Endometrial microvascular endothelial cells (primary cell): ENCODE results near the gene POMGNT1. TPM values are rescaled to one million over a fixed set of nuclear protein-coding genes. Genes with fewer than 3 reads are reported as not detected.

Experiments used
- in situ Hi-C: cut with HindIII; loops from 2 replicates; pipeline ENCODE4 v1.10.0; 2017; ENCODE audit warnings: low sequenced_read_pairs, low pct_unique_long_range_greater_than_20kb; ENCODE audit errors: inconsistent ontology term
- total RNA-seq: library from RNA; depleted of rRNA; stranded (reverse); fragments of >200 nt; gene quantifications from one replicate; pipeline ENCODE4 v1.2.3, GENCODE V29; 2015; ENCODE audit errors: inconsistent ontology term

The POMGNT1 gene
- total RNA-seq, 1 donor from 2014 or later: 67.0 TPM

DNA sequence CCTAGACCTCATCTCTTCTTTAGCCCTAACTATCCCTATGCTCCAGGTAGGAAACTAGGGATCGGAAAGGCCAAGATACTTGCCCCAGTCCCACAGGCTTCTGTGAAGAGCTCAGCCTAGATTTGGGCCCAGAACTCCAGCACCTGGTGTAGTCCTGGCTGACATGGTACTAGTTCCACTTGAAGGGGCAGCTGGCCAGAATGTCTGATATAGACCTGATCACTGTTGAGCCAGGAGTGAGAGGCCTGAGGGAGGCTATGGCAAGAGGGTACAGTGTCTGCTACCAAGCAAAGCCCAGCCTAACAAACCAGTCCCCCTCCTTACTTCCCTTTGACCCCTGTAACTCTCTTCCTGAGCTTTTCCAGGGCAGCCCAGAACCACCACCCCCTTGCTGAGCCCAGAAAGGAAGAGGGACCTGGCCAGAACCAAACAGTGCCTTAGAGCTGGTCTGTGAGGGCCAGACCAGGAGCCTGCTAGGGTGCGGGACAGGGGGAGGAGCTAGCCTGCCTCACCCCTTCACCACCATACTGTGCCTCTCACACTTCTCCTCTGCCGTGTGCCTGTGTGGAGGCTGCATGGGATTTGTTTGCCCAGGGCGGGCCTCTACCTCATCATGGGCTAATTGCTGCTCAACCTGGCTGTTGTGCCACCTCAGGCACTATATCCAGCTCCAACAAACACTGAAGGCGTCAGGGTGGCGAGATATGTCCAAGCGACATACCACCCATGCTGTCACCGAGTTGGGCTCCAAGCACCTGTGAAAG lies 10.9 kb downstream of the POMGNT1 start:
- in situ Hi-C loops: loop anchor here (25.0 kb wide), 1 partner anchor 150 kb away; no protein-coding TSS in a partner anchor

DNA sequence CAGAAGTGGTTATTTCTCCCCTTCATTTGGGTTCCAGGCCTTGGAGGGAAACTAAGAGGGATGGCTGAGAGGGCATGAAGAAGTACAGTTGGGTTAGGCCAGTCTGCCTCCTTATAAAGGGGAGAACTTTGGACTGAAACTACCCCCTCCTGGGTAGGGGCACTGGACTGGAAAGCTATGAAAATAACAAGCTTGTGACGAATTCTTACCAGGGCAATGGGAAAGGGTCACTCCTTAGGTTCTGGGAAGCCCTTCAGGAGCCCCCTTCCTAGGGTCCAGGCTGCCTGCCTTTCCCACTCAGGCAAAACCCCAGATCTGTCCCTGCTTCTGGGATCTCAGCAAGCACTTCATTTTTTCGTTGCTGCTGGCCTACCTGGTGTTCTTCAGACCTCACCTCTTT lies 12.2 kb downstream of the POMGNT1 start:
- in situ Hi-C loops: loop anchor here (25.0 kb wide), 1 partner anchor 149 kb away; no protein-coding TSS in a partner anchor

DNA sequence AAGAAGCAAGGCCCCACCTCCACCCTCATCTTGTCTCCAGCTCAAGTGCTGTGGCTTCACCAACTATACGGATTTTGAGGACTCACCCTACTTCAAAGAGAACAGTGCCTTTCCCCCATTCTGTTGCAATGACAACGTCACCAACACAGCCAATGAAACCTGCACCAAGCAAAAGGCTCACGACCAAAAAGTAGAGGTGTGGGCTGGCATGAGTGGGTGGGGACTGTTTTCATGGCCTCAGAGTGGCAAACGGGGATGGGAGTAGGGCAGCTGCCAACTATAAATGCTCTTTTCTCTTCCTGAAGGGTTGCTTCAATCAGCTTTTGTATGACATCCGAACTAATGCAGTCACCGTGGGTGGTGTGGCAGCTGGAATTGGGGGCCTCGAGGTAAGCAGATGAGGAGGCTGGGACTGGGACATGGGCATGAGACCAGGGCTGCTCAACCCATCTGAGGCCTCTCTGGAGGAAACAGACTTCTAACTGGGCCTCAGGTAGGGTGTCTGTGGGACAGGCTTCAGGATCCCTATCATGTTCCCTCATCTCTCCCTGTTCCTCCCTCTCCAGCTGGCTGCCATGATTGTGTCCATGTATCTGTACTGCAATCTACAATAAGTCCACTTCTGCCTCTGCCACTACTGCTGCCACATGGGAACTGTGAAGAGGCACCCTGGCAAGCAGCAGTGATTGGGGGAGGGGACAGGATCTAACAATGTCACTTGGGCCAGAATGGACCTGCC lies 13.1 kb downstream of the POMGNT1 start:
- in situ Hi-C loops: loop anchor here (25.0 kb wide), 1 partner anchor 148 kb away; no protein-coding TSS in a partner anchor

DNA sequence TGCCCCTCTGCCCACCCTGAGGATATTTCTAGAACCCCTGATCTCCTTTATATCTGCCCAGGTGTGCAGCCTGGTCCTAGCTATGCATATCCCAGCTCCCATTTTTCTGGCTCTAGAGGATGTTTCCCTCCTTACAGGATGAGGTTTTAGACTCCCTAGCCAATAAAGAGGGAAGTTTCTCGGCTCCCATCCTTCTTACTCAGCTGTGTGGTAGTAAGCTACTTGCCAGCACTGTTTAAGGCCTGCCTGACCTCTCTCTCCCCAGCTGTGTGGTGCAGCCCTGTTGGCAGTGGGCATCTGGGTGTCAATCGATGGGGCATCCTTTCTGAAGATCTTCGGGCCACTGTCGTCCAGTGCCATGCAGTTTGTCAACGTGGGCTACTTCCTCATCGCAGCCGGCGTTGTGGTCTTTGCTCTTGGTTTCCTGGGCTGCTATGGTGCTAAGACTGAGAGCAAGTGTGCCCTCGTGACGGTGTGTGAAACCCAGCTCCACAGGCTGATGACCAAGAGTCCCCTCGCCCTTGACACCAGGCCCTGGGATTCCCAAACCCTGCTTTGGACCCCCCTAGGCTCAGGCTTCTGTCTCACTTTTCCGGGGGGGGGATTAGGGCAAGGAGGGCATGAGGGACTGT lies 14.2 kb downstream of the POMGNT1 start:
- in situ Hi-C loops: loop anchor here (25.0 kb wide), 1 partner anchor 147 kb away; no protein-coding TSS in a partner anchor

DNA sequence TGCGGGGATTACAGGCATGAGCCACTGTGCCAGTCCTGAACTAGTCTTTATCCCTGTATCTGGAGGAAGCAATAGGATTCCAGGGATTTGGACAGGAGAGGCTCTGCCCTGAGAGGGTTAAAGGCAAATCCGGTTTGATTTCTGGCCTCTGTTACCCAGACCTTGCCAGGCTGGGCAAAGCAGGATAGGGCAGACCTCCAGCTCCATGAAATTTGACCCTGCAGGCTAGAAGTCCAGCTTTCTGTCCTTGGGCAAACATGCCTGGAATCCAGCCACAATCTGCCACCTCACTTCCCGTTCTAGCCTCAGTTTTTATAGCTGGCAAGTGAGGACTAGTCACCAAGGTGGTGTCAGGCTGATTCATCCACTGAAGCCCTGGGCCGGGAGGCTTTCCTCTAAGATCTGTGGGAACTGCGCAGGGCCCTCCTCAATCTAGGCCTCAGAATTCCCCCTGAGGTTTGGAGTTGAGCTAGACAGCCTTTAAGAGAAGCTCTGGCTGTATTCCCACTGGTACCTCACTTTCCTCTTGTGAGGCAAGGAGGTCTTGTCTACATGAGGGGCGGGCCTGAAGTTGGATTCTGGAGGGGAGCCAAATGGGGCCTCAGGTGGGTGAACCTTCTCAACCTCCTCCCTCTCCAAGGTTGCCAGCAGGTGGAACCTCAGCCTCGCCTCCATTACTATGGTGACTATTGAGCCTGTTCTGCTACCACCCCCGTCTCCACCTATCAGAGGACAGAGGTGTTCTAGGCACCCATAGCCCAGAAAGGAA lies 15.0 kb downstream of the POMGNT1 start:
- in situ Hi-C loops: loop anchor here (25.0 kb wide), 1 partner anchor 146 kb away; no protein-coding TSS in a partner anchor

DNA sequence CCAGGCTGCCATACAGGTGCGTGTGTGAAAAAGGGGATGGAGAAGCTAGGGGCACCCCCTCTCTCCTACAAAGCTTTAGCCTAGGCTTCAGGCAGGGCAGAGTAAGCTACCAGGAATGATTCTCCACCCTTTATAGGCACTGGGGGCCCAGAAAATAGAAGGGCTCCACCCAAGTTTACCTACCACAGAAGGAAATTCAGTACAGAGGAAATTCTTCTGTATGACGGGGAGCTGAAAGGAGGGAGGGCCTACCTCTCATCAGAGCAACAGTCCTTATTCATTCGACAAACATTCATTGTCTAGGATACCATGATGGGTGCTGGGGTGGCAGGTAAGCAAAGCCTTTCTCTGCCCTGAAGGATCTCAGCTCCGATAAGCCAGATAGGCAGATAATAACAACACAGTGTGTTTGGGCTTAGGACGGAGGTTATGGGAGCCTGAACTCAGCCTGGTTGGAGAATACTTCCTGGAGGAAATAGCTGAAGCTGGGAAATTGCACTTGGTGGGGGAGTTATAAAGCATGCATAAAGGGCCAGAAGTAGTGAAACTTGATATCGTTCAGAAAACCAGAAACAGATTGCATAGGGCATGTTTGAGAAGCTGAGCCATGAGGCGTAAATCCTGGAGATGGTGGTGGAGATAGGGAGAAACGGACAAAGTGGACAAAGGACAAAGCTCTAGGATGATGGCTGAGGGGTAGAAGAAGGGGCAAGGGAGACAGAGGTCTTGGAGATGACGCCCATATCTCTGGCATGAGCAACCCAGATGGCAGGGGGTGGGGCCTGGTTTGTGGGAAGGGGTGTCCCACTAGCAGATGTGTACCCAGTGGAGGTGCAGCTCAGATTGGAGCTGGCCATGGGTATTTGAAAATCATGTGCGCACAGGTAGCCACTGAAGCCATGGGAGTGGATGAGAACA lies 16.6 kb downstream of the POMGNT1 start:
- in situ Hi-C loops: loop anchor here (25.0 kb wide), 1 partner anchor 144 kb away; no protein-coding TSS in a partner anchor

DNA sequence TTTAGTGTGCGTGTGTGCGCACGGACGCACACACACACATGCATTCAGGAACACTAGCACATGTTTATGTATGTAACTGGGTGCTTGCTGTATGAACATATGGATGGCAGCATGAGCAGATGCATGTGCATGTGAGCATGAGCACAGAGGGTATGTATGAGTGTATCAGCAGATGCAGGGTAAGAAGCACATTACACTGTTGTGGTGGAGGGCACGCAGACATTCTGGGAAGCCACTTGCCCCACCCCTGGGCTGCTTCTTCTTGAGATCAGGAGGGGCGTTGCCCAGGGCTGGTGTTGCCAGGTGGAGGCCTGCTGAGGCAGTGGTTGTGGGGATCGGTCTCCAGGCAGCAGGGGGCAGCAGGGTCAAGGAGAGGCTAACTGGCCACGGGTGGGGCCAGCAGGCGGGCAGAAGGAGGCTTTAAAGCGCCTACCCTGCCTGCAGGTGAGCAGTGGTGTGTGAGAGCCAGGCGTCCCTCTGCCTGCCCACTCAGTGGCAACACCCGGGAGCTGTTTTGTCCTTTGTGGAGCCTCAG lies 18.1 kb downstream of the POMGNT1 start:
- in situ Hi-C loops: loop anchor here (25.0 kb wide), 1 partner anchor 143 kb away; no protein-coding TSS in a partner anchor

DNA sequence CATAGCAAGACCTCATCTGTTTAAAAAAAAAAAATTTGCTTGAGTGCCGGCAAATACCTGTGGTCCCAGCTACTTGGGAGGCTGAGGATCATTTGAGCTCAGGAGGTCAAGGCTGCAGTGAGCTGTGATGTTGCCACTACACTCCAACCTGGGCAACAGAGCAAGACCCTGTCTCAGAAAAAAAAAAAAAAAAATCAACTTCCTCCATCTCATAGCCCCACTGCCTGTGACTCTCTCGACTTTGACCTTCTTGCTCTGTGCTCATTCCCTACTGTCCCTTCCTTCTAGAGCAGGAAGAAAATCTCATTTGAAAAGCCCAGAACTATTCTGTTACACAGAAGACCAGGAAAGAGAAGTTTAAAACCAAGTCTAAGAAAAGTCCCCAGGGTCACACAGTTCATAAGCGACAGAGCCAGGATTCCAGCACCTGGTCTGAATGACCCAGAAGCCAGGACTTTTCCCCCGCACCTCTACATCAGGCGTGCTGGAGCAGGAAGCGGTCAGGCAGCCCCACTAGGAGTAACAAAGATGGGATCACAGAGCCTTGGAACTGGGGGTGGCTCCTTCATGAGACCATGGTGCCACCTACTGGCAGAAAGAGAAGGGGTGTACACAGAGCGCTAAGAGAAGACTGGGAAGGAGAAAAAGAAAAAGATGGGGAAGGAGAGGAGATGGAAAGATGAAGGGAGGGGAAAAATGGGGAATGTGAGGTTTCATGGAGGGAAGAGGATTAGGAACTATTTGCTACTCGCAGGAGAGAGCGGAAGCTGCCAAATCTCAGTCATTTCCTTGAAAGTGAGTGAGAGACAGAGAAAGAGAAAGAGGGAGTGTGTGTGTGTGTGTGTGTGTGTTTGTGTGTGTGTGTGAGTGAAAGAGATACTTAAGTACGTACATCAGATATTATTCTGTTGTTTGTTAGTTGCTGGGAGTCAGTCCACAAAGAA lies 18.8 kb downstream of the POMGNT1 start:
- in situ Hi-C loops: loop anchor here (25.0 kb wide), 1 partner anchor 142 kb away; no protein-coding TSS in a partner anchor

DNA sequence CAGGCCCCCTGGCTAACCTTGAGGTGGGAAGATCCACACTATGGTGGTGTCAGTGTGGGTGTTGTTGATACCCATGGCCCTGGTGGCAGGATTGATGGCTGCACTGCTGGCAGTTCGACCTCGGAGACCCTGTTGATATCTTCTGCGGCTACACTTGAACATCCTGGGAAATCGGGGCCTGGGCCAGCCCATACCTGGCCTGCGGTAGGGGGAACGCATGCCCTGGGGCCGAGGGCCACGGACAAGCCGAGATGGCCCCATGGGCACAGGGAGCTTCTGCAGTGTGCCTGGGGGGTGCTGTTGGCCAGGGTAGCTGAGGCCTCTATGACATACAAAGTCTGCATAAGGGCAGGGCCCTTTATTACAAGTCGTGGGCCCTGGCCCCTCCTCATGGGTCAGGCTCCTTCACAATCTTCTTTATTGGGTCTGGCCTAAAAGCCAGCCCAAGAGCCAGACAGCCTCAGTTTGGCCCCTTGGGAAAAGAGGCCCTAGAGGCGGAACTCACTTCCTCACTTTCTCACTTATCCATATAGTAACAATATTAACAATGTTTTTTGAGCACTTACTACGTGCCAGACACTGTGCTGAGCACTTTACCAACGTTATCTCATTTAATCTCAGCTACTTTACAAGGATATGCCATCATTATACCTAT lies 21.9 kb downstream of the POMGNT1 start, which contains the start of gene P3R3URF:
TSS of gene P3R3URF (minus strand) at position 278 of the 655 bp plus-strand sequence. CDS start at position 261, 17 bp downstream.
- in situ Hi-C loops: loop anchor here (25.0 kb wide), 1 partner anchor 139 kb away; no protein-coding TSS in a partner anchor

DNA sequence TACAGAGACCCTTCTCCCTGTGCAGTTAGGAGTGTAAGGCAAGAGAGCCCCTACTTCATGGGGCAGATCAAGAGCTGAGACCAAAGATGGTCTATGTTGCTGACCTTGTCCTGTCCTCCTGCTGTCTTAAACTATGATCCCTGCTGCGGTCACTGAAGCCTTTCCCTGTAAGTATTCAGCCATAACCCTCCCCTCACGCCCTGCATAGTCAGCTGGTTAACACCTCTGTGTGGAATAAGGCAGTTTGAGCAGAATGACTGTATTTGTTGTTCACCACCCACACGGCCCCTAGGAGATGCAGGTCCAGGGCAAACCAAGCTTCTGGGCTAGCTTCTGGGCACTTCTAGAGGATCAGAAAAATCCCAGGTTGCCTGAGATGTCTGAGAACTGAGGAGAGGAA lies 23.0 kb downstream of the POMGNT1 start:
- in situ Hi-C loops: loop anchor here (25.0 kb wide), 1 partner anchor 138 kb away; no protein-coding TSS in a partner anchor

DNA sequence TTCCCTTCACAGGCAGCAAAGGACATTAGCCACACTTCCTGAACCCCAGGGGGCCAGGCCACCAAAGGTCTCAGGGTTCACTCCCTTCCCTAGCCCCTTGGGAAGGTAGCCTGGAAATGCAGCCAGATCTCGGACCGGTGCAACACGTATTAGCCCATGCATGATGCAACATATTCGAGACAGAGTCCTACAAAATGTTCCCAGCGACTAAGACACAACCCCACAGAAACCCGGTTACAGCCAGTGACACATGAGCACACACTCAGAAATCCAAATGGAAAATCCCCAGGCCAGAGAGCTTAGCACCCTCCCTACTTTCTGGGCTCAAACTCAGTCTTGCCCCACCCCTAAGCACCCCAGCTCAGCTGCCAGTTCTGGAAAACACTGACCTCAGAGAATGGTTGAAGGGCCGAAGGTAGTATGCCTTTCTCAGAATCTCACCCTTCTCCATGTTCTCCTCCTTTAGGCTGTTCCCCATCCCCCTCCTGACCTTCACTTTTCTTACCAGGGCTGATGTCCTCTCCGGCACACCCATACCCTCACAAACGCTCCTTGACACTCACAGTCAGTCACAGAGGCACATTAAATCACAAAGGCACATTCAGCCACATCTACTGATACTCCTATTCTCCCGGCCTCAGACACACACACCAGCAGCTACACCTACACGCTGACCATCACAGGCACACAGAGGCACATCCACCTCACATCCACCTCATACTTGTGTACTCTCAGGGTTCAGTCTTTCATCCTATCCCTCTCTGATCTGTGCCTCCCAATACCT lies 23.6 kb downstream of the POMGNT1 start, which contains the start of gene TSPAN1:
TSS of gene TSPAN1 (plus strand) at position 640 of the 784 bp plus-strand sequence. CDS start 6,021 bp downstream, outside the sequence.
- in situ Hi-C loops: loop anchor here (25.0 kb wide), 1 partner anchor 137 kb away; no protein-coding TSS in a partner anchor

DNA sequence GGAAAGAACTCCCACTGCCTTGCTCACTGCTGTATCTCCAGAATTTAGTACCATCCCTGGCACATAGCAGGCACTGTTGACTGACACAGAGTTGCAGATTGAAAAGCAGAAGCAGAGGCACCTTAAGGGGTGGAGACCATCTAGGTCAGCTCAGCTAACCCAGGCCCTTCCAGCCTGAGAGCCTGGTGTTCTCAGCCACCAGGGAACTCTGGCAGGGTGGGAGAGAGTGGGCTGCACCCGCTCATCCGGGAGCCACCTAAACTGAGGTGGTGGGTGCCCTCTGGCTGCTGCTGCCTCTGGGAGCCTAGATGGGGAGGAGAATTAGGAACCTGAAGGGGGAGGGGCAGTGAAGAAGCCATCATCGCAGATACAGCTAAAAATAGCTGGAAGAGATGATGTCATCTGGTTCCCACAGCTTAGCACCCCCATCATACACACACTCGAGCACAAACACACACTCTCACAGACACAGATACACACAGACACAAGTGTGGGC lies 24.8 kb downstream of the POMGNT1 start:
- in situ Hi-C loops: no loop called here

DNA sequence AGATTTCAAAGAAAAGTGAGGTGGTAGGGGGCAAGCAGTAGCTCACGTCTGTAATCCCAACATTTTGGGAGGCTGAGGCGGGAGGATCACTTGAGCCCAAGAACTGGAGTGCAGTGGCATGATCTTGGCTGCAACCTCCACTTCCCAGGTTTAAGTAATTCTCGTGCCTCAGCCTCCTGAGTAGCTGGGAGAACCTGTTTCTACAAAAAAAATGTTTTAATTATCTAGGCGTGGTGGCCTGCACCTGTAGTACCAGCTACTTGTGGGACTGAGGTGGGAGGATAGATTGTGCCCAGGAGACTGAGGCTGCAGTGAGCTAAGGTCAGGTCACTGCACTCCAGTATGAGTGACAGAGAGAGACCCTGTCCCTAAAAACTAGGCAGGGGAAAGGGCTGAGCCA lies 25.9 kb downstream of the POMGNT1 start:
- in situ Hi-C loops: no loop called here

DNA sequence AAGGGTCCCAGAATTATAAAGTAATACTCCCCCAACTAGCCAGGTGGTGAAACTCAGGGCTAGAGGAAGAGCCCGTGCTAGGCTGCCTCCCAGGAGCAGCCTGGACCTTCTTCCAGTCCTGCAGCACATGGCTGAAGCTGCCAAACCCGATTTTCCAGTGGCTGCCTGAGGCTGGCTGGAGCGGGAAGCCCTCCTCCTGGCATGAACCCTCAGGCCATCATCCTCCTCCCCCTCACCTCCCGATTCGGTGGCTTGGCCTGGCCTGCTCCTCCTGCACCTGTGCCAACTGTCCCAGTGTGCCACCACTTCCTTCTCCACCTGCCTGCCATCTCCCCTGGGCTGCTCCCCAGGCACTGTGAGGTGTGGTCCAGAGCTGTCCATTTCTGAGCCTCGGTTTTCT lies 26.4 kb downstream of the POMGNT1 start:
- in situ Hi-C loops: no loop called here
